Endothelial cell of umbilical vein (primary cell): ENCODE measurements around the gene RNF145.

ENCODE experiments used
- FOS ChIP-seq: IDR thresholded peaks from 2 replicates; pipeline ENCODE4 v1.6.1; 2011; ENCODE audit warnings: mild to moderate bottlenecking, low read length, moderate library complexity, borderline replicate concordance; ENCODE audit not compliant: insufficient read depth
- POLR2A ChIP-seq: IDR thresholded peaks from 2 replicates; pipeline ENCODE4 v1.6.1; 2012; ENCODE audit warnings: low read depth, mild to moderate bottlenecking, control low read depth, low read length
- TF ChIP-seq, protein P1 (sequence below): IDR thresholded peaks from 2 replicates; pipeline ENCODE4 v1.6.1; 2011; ENCODE audit not compliant: insufficient read depth, insufficient read length
- TF ChIP-seq, protein P2 (sequence below), 2 donors: IDR thresholded peaks; 1 replicate in 1 of 2; 2 replicates in 1 of 2; pipeline ENCODE4 v1.5.1; 2011; ENCODE audit warnings: low read length in 2 of 2, mild to moderate bottlenecking in 2 of 2, moderate library complexity in 2 of 2, control low read depth in 1 of 2, inconsistent platforms in 1 of 2, low read depth in 1 of 2; ENCODE audit not compliant: insufficient read depth in 1 of 2; ENCODE audit errors: extremely low read depth in 1 of 2

DNA sequence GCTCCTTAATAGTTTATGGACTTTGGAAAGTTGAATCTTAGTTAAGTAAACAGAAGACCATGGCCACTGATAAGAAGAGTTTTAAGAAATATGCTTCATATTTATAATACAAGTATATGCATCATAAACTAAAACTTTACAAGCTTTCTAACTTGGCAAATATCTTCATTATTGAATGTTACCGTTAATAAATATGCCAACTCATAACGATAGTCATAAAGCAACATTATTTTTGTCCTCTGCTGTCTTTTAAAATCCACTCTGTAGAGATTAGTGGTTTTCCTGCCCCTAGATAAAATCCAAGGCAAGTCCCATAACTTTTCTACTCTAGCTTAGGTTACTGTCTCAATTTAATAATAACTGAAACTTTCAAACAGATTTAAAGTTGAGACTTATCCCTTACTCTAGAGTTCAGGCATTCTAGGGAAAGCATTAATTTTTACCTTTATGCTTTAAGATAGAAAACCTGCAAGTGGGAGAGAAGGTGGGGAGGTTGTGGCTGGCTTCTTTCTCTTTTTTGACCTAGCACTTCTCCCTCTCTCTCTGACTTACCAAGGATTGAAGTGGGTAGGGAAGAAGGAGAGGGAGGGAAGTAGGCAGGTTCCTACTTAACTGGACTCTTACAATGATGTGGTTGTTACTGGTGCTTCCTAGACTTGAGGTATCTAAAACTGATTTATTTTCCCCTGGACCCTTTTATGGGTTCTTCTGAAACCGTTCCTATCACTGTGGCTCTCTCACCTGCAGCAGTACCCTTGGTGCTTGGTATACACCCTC, 29.6 kb downstream of the RNF145 start:
- TF ChIP-seq POLR2A (no peak), FOS (no peak)
- TF ChIP-seq, protein P1, sequence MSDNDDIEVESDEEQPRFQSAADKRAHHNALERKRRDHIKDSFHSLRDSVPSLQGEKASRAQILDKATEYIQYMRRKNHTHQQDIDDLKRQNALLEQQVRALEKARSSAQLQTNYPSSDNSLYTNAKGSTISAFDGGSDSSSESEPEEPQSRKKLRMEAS: no peak
- TF ChIP-seq, protein P2, sequence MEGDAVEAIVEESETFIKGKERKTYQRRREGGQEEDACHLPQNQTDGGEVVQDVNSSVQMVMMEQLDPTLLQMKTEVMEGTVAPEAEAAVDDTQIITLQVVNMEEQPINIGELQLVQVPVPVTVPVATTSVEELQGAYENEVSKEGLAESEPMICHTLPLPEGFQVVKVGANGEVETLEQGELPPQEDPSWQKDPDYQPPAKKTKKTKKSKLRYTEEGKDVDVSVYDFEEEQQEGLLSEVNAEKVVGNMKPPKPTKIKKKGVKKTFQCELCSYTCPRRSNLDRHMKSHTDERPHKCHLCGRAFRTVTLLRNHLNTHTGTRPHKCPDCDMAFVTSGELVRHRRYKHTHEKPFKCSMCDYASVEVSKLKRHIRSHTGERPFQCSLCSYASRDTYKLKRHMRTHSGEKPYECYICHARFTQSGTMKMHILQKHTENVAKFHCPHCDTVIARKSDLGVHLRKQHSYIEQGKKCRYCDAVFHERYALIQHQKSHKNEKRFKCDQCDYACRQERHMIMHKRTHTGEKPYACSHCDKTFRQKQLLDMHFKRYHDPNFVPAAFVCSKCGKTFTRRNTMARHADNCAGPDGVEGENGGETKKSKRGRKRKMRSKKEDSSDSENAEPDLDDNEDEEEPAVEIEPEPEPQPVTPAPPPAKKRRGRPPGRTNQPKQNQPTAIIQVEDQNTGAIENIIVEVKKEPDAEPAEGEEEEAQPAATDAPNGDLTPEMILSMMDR (IDR thresholded peaks at IDR 0.05; ENCODE audit: extremely low read depth in 1 of 2, insufficient read depth in 1 of 2, low read depth in 1 of 2, low read length in 2 of 2): no peak
